Putamen (tissue), 1 donor: ENCODE data around the gene C19orf73.
"Not testable (repeated sequence)": the region's sequence is repeated elsewhere in the genome, so short reads cannot be mapped to it uniquely, and the experiment has no call there.

Experiments used
- DNase-seq: peaks from one replicate; pipeline ENCODE4 v3.0.0-alpha.2; 2016; ENCODE audit warnings: low spot score

Gene C19orf73

GRCh38 chr19:49148784-49149651 lies 30.1 kb upstream of the C19orf73 start:
- peak; percentile 77 for DNase-seq

- no peak for DNase-seq
These were observed 29.2 kb upstream of the C19orf73 start for GRCh38 chr19:49148044-49148682.

GRCh38 chr19:49146408-49146770 lies 27.4 kb upstream of the C19orf73 start:
- not testable (repeated sequence) for DNase-seq

- DNase-seq, result peak; percentile 65
These were observed 26.8 kb upstream of the C19orf73 start for GRCh38 chr19:49145573-49146407.

- DNase-seq, result peak; percentile 82
These were observed 24.0 kb upstream of the C19orf73 start for GRCh38 chr19:49142866-49143335.

- no peak for DNase-seq
These were observed 22.4 kb upstream of the C19orf73 start for GRCh38 chr19:49141352-49141751.

GRCh38 chr19:49140951-49141350 lies 22.0 kb upstream of the C19orf73 start:
- no peak for DNase-seq

GRCh38 chr19:49136771-49137171 lies 17.8 kb upstream of the C19orf73 start:
- no peak for DNase-seq

- no peak for DNase-seq
These were observed 16.7 kb upstream of the C19orf73 start for GRCh38 chr19:49135686-49136085.

GRCh38 chr19:49133621-49134454 lies 14.9 kb upstream of the C19orf73 start:
- DNase-seq, result no peak

- no peak for DNase-seq
These were observed 14.1 kb upstream of the C19orf73 start for GRCh38 chr19:49132974-49133609.

GRCh38 chr19:49130325-49130724 lies 11.4 kb upstream of the C19orf73 start:
- no peak for DNase-seq

- no peak for DNase-seq
These were observed 10.3 kb upstream of the C19orf73 start for GRCh38 chr19:49129238-49129583.

- no peak for DNase-seq
These were observed 9.7 kb upstream of the C19orf73 start for GRCh38 chr19:49128545-49129237.

GRCh38 chr19:49127674-49128544 lies 9.0 kb upstream of the C19orf73 start:
- peak; percentile 97 for DNase-seq

GRCh38 chr19:49127225-49127624 lies 8.3 kb upstream of the C19orf73 start:
- not testable (repeated sequence) for DNase-seq

- no peak for DNase-seq
These were observed 7.6 kb upstream of the C19orf73 start for GRCh38 chr19:49126575-49126974.

GRCh38 chr19:49125025-49125731 lies 6.2 kb upstream of the C19orf73 start:
- no peak for DNase-seq

- DNase-seq, result not testable (repeated sequence)
These were observed 4.3 kb upstream of the C19orf73 start for GRCh38 chr19:49123285-49123684.
